AG09319 (cell line): ENCODE measurements around the gene DHRS3.
A peak's percentile ranks its signal among the peaks of the same experiment; 100 is the strongest.
"Not testable (repeated sequence)": the region's sequence is repeated elsewhere in the genome, so short reads cannot be mapped to it uniquely, and the experiment has no call there.

Experiments
- DNase-seq: peaks from one replicate; pipeline ENCODE4 v3.0.0-alpha.2; 2010; ENCODE audit warnings: low read depth; ENCODE audit errors: extremely low read depth
- CTCF ChIP-seq: IDR thresholded peaks from 2 replicates; pipeline ENCODE4 v1.5.1; 2011; ENCODE audit warnings: low read depth, mild to moderate bottlenecking, inconsistent platforms, low read length, moderate library complexity

The DHRS3 gene

DNA sequence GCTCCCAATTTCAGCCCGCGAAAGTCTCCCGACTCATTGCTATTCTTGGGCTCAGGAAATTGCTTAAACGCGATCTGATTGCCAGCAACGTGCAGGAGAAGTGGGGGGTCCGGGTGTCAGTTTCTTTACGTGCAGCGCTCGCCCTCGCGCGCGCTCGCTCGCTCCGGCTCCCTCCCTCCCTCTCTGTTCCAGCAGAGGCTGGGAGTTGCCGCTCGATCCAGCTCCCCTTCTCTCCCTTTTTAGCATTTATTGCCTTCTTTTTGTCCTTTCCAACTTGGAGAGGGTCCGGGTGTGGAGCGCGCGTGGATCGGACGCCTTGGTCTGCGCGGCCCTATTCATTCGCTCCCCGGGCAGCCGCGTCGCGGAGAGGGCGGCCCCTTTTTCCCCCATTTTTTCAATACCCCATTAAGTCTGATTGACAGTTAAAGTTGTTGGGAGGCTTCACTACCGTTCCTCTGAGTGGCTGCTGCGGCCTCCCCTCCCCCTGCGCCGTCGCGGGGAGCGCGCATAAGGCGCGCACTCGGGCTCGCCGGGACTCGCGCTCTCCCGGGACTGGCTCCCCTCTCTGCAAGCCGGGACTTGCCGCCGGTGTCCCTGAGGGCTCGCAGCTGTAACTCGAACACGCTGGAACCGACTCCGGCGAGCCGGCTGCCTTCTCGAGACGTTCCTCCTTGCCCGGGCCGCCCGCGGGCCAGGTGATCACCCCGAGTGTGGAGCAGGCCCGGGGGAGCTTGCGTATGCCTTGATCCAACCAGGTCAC, at the start of gene DHRS3:
DHRS3 (minus strand) TSS at position 310 of the 760 bp plus-strand sequence. CDS start 862 bp downstream, outside the sequence.
- peak; percentile 73 for DNase-seq
- TF ChIP-seq CTCF = no peak

DNA sequence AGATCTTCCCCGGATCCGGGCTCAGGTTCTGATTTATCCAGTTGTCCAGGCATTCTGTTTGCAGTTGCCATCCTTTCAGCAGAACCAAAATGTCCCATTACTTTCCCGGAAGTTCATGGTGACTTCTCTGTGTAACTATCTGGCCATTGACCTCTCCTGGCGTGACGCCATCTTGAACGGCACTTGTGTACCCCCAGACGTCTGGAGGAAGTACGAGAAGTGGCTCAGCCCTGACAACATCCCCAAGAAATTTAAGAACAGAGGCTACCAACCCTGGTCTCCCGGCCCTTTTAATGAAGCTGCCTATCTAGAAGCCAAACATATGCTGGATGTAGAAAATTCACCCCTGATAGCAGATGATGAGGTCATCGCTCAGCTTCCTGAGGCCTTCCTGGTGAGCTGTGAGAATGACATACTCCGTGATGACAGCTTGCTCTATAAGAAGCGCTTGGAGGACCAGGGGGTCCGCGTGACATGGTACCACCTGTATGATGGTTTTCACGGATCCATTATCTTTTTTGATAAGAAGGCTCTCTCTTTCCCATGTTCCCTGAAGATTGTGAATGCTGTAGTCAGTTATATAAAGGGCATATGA, 48.2 kb upstream of the DHRS3 start:
- DNase-seq = no peak
- no peak for TF ChIP-seq CTCF

GRCh38 chr1:12665511-12665910, 47.5 kb upstream of the DHRS3 start:
- no peak for TF ChIP-seq CTCF
- no peak for DNase-seq

DNA sequence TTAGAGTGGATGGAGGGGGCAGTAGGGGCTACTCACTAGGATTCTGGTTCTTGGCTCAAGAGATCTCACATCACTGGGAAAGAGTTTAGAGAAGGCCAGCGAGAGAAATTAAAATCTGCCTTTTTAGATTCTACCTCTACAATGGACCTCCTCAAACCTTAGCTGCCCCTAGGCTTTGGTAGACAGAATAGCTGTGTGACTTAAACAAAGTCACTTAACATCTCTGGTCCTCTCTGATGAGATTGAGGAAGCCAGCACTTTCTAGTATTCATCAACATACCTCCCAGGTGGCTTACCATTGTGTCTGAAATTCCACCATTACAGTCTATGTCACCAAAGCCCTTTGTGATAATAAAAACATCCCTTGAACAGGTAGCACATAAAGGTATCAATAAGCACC, 44.5 kb upstream of the DHRS3 start:
- DNase-seq = no peak
- TF ChIP-seq CTCF = no peak

DNA sequence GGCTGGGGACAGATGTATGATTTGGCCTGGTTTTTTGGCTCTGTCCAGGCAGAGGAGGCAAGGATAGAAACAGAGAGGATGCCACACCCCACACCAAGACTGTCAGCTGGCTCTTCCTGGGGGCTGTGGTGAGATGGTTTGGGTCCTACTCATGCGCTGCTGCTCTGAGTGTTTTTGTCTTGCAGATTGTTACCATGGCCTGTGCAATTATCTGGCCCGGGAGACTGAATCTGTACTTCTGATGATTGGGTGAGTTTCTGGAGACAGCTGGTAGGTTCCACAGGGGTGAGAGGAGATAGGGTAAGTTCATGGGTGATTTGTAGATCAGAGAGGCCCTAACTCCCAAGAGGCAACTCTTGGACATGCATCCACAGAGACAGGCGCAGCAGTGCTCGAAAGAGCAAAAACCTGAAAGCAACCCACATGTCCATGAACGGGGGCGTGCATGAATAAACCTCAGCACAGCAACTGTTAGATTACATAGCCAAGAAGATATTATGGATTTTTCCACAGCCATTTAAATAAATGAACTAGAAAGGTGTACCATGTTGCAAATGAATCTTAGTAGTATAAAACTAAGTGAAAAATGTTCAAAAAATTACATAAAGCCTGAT, 43.7 kb upstream of the DHRS3 start:
- DNase-seq = no peak
- no peak for TF ChIP-seq CTCF

- peak; percentile 41 for DNase-seq
- TF ChIP-seq CTCF = peak; percentile 89
These were observed 40.8 kb upstream of the DHRS3 start for GRCh38 chr1:12658531-12659453.

DNA sequence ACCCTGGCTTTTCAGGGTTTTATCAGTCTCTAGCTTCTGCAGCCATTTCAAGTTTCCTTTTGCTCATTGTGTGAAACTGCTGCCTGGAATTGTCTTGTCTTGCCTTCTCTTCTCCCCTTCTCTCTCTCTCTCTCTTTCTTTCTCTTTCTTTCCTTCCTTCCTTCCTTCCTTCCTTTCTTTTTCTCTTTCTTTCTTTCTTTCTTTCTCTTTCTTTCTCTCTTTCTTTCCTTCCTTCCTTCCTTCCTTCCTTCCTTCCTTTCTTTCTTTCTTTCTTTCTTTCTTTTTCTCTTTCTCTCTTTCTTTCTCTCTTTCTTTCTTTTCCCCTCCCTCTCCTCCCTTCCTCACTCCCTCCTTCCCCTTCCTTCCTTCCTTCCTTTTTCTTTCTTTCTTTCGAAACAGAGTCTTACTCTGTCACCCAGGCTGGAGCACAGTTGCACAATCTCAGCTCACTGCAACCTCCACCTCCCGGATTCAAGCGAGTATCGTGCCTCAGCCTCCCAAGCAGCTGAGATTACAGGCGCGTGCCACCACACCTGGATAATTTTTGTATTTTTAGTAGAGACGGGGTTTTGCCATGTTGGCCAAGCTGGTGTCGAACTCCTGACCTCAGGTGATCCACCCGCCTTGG, 40.0 kb upstream of the DHRS3 start:
- not testable (repeated sequence) for DNase-seq
